Germinal center (tissue), 1 donor: Measurements from ENCODE around the gene ALDH16A1.
"Not testable (repeated sequence)": the region's sequence is repeated elsewhere in the genome, so short reads cannot be mapped to it uniquely, and the experiment has no call there.

Experiments used
- DNase-seq: peaks from one replicate; pipeline ENCODE4 v3.0.0; 2012; ENCODE audit warnings: mixed read lengths, low spot score

Gene ALDH16A1

GRCh38 chr19:49465371-49465770 is 12.3 kb downstream of the ALDH16A1 start:
- DNase-seq: no peak

GRCh38 chr19:49468199-49468598 is 15.2 kb downstream of the ALDH16A1 start:
- DNase-seq: no peak

- peak; percentile 66 for DNase-seq
Measured at GRCh38 chr19:49468746-49469447, 15.9 kb downstream of the ALDH16A1 start.

- peak; percentile 69 for DNase-seq
Measured at GRCh38 chr19:49469828-49470614, 17.0 kb downstream of the ALDH16A1 start.

GRCh38 chr19:49470615-49470978 is 17.6 kb downstream of the ALDH16A1 start:
- DNase-seq: no peak

- DNase-seq: no peak
Measured at GRCh38 chr19:49472936-49473335, 19.9 kb downstream of the ALDH16A1 start.

- DNase-seq: not testable (repeated sequence)
Measured at GRCh38 chr19:49473501-49473867, 20.5 kb downstream of the ALDH16A1 start.

- peak; percentile 92 for DNase-seq
Measured at GRCh38 chr19:49473868-49474541, 21.0 kb downstream of the ALDH16A1 start, which contains the start of gene FLT3LG. Gene FLT3LG (plus strand): TSS chr19:49474215. CDS start chr19:49474640, 425 bp downstream.

GRCh38 chr19:49474542-49474924 is 21.5 kb downstream of the ALDH16A1 start:
- DNase-seq: no peak

GRCh38 chr19:49475191-49475917 is 22.3 kb downstream of the ALDH16A1 start:
- no peak for DNase-seq

- peak; percentile 38 for DNase-seq
Measured at GRCh38 chr19:49475995-49476880, 23.2 kb downstream of the ALDH16A1 start.

- DNase-seq: no peak
Measured at GRCh38 chr19:49479975-49480628, 27.1 kb downstream of the ALDH16A1 start.

GRCh38 chr19:49481020-49481683 is 28.1 kb downstream of the ALDH16A1 start:
- DNase-seq: no peak

GRCh38 chr19:49486232-49486631 is 33.2 kb downstream of the ALDH16A1 start:
- DNase-seq: no peak

- DNase-seq: no peak
Measured at GRCh38 chr19:49486710-49487276, 33.8 kb downstream of the ALDH16A1 start.

GRCh38 chr19:49487277-49488045 is 34.4 kb downstream of the ALDH16A1 start, which contains the start of gene RPL13A:
Gene RPL13A (plus strand): TSS chr19:49487608. CDS start chr19:49487630, 22 bp downstream.
- DNase-seq: peak; percentile 97

GRCh38 chr19:49488046-49488862 is 35.2 kb downstream of the ALDH16A1 start:
- no peak for DNase-seq
